NCI-H187 (cell line): ENCODE data around the gene CASZ1.

ENCODE experiments used
- DNase-seq, 2 experiments: peaks; one replicate each; lab custom pipeline; 2025; lab: John Stamatoyannopoulos, UW

CASZ1 gene

DNA sequence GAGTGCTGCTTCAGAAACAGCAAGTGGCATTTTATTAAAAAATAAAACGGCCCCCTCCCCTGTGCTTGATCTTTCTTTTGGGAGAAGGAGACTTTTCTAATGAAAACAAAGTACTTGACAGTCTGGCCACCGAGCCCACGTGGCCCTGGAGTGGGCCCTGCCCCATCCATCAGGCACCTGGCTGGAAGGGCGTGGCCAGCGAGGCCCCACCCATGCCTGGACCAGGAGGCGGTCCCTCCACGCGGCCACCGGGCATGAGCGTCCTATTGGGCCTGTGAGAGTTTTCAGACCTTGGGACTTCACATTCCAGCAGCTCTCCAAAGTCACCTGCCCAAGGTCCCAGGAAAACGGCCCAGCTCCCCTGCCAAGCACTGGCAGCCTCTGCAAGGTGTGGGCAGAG lies 144.7 kb downstream of the CASZ1 start:
- DNase-seq: peak; percentile 25 to 48

DNA sequence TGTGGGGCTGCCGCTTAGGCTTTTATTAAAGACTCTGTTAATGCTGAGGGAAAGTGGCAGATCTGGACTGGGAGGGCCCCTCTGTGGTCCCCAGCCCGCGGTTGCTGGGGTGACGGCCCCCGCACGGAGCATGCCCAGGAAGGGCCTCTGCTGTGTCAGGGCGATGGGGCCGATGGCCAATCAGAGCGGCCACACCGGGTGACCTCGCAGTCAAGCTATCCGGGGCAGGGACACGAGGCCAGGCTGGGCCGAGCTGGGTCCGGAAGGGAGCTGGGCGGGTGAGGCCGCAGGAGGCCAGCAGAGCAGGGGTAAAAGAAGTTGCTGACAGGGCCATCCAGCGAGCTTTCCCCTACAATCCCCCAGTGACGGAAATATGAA lies 145.1 kb downstream of the CASZ1 start:
- no peak for DNase-seq

DNA sequence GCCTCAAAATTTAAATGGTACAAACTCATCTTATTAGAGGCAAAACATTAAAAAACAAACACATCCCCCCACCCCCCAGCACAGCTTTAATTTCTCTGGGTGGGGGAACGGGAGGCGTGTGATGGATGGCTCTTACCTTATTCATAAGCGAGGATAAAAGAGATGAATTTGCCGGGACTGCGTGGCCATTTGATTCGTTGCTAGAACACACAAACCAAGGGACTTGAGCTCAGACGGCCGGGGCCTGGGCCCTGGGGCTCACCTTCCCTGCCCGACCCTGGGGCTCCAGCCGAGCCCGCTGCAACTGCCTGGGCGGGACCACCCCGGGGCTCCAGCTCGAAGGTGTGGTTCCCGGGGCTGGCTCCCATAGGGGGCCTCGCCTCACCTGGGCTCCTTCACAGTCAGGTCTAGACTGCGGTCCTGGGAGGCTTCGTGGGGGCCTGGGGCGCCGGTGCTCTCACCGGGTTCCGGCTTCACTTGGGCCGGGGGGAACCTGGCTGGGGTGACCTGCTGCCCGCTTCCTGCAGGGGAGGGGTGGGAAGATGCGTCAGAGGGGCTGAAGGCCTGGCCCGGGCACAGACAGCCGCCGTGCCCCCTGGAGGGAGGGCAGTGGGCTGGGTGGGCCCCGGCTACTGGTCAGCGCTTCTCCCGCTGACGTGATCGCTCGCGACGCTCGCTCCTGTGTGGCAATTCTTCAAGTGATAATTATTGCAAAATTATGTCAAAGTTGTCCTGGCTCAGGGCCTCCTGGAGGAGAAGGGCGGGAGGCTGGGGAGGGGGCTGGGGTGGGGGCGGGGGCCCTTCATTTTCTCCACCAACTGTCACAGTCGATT lies 145.7 kb downstream of the CASZ1 start:
- no peak for DNase-seq

DNA sequence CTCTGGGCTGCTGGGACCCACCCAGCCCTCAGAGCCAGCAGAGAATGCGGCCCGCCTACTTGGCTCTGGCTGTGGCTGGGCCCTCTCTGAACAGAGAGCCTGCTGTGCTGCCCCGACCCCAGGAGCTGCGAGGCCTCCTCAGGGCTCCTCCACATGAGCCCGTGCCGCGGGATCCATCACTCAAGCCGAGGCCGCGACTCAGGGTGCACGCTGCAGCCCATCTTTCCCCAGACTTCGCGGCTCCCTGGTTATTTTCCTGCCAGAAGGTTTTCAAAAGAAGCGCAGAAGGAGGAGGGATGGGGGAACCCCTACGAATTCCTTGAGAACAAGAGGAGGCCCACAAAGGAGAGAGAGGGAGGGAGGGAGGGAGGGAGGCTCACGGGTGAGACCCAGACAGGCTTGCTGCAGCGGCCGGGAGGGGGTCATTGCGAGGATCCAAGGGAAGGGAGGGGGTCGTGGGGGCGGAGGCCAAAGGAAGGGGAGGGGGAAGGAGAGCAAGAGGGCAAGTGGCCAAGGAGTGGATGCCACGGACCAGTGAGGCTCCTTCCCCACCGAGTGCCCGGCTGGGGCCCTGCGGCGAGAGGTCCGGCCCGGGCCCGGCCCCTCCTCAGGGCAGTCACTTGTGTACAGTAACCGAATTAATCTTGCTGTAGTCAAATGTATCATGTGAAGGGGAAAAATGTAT lies 146.8 kb downstream of the CASZ1 start:
- DNase-seq: no peak

DNA sequence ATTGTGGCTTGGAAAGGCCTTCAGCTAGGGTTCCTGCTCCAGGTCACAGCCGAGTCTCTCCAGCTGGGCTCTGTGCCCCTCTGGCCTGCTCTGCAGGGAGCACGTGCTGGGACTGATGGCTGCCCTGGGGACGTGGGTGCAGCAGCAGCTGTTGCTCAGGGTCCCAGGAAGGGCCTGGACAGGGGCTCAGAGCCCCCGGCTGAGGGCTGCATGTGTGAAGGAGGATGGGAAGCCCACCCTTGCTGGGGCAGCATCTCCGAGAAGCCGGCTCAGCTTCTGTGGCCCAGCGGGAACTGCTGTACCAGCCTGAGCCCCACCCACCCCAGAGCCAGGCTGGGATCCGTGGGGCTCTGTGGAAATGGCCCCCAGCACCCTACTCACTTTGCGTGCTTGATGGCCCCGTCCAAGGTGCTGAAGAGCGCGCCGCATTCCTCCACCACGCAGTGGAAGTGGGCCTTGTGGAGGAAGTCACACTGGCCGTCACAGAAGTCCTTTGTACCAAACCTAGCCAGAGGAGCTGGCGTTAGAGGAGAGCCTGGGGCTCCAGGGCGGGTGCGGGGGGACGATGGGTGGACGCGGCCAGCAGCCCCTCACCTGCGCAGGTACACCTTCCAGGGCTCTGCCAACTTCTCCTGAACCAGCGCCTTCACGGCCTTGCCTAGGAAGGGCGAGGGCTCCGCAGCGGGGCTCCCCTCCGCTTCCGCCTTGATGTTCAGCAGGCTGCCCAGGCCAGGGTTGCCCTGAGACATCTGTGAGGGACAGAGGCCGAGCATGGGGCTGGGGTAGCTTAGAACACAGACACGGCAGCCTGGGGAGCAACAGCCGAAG lies 147.5 kb downstream of the CASZ1 start:
- no peak for DNase-seq

DNA sequence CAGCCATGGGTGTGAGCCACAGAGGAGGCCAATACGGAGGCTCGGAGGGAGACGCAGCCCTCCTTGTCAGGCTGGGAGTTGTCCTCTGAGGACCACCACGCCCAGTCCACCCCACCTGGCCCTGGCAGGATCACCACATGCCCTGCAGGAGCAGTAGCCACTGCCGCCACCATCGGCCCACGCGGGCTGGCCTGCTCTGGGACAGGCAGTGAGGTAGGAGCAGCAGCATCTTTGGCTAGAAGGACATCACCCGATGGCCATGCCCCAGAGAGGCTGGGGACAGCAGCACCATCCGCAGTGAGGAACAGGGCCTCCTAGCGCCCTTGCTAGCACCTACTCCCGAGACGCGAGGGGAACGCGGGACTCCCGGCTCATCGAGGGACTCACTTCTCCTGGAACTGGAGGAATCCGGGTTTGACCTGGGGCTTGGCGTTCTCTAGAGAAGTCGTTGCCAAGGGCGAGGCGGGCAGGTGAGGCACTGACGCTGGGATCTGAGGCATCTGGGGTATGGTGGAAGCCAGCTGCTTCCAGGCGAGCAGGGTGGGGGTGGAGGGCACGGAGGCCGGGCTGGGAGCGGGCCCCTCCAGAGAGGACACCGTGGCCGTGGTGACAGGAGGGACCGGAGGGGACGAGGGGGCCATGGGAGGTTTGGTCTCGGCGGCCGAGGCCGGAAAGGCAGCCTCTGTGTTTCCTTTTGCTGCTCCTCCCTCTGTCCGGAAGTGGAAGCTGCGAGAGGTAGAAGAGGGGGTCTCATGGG lies 148.9 kb downstream of the CASZ1 start:
- no peak for DNase-seq

DNA sequence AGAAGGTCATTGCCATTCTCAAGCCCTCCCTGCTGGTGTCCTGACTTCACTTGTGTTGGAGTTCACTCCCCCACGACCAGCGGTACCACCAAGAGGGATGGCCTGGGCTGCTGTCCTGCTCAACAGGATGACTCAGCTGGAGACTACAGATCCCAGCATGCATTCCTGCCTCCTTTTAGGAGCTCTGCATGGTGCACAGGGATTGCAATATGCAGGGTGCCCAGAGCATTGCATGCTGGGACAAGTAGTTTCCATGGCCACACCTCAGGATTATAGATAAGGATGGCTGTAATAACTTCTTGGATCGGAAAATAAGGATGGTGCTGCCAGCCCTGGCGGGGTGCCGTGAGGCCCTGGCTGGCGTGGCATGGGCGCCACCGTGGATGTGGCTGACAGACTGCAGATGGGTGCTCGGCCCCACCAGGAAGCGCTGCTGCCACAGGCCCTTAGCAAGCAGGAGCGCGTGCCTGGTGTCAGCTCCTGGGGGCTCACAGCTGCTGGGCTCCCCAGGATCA lies 150.0 kb downstream of the CASZ1 start:
- DNase-seq: no peak

DNA sequence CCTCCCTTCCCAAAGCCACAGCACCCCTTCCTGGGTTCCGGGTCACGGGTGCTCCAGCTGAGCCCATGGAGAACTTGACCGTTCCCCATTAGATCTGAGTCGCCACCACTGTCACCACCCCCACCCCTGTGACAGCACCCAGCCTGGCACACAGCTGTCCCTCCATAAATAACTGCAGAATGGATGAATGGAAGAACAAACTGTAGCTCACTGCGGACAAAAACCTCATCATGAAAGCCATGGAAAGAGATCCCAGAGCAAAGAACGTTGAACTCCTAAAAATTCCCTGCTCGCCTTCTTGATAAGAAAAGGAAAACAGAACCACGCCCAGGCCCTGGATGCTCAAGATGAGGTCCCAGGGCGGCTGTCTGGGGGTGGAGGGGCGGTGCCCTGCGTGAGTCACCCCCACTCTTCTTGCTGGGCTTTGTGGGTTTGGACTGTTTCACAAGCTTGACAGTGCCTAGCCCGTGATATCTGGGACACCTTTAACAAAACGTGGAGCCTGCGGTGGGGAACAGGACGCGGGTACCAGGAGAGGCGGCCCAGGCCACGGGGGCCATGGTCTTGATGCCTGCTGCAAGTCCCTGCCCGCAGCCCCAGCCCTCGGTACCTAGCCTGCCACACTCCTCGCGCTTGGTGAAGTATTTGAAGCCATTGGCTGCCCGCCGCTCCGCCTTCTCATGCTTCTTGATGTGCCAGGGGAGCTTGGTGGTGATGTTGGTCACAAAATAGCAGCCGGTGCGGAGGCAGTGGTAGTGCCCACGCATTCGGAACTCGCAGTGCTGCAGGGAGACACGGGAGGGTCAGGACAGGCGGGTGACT lies 151.9 kb downstream of the CASZ1 start:
- no peak for DNase-seq

DNA sequence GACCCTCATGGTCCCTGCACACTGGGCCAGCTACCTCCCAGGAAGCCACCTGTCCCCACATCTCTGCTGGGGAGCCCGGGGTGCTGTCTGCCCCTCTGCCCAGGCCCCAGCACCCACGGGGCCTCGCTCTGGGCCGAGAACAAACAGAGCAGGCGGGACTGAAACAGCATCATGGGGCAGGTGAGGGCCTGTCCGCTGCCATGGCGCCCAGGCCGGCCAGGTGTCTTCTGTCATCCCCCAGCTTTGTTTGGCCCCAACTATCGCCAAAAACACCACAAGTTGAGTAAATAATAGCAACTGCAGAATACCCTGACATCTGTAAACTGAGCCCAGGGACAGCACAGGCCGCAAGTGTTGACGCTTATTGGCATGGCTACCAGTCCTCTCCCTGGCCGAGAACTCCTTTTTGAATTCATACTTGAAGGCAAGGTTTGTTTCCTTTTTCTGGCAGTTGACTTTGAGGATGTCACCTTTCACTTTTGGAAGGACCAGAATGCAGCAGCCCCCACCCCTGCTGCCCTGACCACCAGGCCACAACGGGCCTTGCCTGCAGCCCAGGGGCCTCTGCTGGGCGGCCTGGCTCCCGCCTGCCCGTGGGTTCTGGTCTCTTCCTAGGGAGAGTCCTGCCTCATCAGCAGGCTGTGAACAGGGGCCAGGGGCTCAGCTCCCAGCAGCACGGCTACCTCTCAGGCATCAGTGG lies 152.7 kb downstream of the CASZ1 start:
- DNase-seq: peak in 1 of 2 experiments; percentile 19

DNA sequence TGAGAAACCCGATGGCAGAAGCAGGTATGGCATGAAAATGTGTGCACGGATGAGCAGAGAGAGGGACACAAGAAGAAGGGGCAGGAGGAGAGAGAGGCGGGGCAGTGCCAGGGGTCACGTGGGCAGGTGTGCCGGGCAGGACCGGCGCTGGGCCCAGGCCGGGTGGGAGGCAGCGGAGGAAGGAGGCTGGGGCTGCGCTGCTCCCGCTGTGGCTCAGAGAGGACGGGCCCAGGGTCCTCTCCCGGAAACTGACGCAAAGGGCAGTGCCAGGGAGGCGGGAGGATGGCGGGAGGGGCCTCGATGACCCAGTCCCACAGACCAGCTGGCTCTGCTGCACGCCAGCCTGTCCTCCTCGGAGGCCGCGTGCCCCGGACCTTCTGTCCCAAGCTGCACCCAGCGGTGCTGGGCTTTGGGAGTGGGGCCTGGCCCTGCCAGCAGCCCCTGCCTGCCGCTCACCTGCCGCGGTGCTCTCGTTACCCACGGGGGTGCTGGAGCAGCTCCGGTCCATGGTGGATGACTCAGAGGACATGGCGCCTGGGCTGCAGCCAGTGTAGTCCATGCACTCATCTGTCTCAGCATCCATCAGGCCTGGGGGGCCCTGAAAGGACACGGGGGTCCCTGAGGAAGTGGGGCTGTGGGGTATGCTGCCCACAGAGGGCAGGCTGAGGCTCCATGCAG lies 153.9 kb downstream of the CASZ1 start:
- no peak for DNase-seq

DNA sequence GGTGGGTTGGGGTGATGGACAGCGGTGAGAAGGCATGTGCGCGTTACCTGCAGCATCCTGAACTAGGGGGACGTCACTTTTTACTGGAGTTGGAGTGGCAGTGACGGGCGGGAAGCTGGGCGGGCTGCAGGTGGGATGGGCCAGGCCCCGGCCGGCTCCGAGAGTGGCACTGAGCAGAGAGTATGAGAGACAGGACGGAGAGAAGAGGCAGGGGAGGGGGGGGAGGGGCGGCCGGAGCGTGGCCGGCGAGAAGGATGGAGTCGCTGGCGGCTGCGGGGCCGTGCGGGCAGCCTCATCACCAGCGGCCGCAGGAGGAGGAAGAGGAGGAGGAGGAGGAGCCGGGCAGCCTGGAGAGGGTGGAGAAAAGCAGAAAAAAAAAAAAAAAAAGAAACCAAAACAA lies 154.5 kb downstream of the CASZ1 start:
- DNase-seq: no peak

DNA sequence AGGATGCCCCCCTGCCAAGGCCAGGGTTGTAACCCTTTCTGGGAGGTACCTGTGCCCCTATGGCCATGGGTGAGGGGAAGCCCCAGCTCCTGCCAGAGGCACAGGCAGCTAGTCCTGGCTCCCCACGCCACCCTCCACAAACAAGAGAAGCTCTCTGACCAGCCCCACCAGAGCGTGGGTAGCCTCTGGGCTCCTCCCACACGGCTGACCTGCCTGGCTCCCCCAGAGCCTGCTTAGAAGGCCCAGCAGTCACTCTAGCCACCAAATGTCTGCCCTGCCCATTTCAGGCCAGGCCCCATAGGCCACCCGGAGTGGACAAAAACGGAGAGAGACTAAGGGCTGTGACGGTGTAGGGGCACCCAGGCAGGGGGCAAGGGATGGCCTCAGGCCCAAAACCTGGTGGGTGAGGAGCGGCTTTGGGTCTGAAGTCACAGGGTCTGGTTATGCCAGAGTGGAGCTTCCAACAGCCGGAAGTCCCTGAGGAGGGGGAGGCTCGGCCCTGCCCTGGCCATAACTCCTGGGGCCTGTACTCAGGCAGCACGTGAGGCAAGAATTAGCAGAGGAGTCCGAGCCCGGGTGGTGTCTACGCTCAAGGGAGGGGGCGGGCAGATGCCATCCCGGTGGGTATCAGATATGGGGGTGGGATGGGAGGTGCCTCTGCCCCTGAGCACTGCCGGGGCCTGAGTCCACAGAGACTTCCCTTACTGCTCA lies 155.4 kb downstream of the CASZ1 start:
- DNase-seq: no peak

DNA sequence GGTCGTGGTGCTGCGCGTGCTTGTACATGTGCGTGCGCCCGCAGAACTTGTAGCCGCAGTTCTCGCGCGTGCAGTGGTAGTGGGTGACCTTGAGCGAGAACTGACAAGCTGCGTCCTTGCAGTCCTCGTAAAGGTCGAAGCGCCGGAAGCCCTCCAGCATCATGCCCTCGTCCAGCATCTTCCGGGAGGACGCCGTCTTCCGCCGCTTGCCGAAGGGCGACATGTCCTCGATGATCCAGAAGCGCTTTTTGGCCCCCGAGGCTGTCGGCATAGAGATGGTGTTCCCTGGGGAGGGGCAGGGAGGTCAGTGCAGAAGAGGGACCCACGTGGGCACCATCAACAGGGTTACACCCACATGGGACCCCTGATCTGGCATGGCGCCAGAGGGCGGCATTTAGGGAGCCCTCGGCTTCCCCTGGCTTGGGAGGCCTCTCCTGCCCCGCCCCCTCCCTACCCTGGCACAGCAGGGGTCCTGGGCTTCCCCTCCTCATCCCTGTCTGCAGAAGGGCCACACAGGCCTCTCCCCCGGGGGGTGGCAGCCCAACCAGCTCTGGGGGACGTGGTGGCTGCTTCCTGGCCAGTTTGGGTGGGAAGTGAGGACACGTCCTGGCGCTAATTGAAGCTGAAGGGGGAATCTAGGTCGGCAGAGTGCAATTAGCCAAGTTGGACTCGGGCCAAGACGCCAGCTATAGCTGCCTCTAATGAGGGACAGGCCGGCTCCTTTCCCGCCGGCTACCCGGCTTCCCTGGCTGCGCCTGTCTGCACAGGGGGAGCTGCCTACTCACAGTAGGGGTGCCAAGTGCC lies 156.5 kb downstream of the CASZ1 start:
- DNase-seq: no peak

DNA sequence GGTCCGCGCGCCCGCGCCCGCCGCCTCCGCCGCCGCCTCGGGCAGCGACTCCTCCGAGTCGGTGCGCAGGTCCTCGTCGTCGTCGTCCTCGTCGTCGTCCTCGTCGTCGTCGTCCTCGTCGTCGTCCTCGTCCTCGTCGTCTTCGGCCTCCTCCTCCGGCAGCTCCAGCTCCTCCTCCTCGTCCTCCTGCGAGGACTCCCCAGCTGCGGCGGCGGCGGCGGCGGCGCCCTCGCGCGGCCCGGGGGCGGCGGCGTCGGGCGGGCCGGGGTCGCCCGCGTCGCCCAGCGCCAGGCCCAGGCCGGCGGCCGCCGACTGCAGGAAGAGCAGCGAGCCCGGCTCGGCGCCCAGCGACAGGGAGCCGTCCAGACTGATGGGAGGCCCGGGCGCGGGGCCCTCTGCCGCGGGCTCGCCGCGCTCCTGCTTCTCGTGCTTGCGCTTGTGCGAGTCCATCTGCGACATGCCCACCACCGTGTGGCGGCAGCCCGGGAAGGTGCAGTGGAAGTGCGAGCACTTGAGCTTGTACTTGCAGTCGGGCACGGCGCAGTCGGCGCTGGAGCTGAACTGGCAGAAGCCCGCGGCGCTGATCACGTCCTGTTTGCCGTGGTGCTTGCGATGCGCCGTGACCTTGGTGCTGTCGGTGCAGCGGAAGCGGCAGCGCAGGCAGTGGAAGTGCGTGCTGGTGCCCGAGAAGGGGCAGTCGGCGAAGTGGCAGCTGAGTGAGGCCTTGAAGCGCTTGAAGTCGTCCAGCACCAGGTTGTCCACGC lies 157.3 kb downstream of the CASZ1 start:
- DNase-seq: no peak

DNA sequence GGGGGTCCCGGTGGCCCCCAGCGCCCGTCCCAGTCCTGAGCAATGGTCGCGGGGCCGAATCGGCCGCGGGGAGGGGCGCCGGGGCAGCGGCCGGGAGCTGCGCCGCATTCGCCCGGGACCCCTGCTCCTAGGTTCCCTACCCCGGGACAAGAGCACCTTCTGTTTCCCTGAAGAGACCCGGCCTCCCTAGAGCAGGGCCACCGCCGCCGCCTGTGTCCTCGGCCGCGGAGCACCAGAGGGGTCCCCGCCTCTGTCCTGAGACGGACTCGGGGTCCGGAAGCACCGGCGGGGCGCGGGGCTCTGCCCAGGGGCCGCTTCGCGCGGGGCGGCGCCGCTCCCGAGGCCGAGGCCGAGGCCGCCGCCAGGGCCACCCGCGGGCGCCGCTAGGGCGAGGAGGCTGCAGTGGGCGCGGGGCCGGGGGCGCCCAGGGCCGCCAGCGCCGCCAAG lies 157.9 kb downstream of the CASZ1 start:
- DNase-seq: no peak

DNA sequence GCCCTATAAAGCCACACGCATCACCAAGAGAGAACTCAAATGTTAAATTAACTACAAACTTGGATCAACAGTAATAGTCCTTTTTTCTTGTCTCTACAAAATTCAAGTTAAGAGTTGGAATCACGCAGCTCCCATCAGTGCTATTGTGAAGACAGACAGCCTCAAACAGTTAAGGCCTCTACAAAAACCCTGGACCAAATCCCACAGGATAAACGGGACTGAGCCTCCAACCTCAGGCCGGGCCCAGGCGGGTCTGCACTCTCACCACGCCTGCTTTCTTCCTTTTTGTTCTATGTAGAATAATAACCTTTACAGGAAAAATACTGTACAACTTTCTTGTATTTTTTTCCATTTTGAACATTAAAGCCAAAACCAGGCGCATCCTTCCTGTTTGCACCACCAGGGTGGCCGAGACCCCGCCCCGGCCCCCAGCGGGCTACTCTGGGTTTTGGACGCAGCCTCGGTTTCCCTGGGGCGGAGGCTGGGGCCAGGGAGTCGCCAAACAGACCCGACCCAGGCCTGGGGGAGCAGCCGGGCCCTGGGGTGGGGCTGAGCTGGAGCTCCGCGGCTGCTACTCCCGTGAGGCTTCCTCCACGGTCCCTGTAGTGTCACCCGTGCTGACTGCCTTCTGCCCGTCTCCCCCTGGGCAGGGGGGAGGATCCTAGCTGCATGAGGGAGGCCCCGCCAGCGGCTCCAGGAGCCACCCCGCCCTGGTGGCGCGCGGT lies 158.4 kb downstream of the CASZ1 start:
- no peak for DNase-seq

DNA sequence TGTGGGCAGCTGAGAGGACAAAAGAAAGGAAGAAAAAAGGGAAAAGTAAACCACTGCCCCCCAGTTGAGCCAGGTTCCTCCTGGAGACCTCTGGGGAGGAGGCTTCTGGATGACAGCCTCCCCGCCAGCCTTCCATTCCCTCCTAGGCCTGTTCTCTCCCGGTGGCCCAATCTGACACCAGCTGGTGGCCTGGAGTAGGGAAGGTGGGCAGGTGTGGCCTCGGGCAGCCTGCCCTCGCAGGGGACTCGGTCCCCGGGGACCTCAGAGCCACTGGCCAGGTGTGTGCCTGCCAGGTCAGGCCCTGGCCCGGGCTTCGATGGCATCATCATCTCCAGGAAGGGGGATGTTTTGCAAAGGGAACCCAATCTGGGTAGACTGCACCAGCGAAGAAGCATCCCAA lies 159.0 kb downstream of the CASZ1 start:
- DNase-seq: no peak
